T-helper 22 cell (primary cell): ENCODE measurements around the gene ETV4.
"Not testable (repeated sequence)": the region's sequence is repeated elsewhere in the genome, so short reads cannot be mapped to it uniquely, and the experiment has no call there.

ENCODE experiments used
- DNase-seq: peaks from one replicate; pipeline ENCODE4 v3.0.0-alpha.2; 2020; ENCODE audit warnings: low read depth

Gene ETV4

DNA sequence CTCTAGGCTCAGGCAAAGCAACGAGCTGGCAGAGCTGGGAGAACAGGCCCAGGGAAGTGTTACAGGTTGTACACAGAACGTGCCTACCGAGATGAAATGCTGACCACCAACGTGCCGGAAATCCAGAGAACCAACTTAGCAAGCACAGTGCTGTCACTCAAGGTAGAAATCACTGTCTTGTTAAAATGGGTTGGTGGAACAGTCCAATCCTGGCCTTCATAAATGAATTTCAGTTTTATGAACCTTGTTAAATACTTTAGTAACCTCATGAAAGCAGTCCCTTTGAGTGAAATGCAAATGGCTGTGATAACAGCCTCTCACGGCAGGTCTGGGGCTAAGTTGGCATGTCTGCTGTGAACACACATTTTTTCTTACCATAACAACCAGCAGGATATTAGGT is 29.0 kb downstream of the ETV4 start:
- DNase-seq, result no peak

DNA sequence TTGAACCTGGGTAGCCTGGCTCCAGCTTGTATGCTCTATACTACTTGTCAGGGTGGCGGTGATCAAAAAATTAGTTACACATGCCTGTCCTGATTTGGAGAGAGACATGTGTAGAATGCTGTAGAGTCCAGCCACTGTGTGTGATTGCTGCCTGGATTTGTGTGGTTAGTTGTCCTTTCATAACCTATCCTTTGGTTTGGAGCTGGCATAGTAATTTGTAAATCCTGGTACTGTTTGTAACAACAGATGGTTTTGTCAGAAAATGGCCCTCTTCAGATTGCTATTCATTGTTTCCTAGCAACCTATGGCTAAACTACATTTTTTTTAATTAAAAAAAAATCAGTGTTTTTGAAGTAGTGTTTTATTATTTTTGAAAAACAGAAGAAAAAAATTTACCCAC is 30.5 kb downstream of the ETV4 start:
- no peak for DNase-seq

DNA sequence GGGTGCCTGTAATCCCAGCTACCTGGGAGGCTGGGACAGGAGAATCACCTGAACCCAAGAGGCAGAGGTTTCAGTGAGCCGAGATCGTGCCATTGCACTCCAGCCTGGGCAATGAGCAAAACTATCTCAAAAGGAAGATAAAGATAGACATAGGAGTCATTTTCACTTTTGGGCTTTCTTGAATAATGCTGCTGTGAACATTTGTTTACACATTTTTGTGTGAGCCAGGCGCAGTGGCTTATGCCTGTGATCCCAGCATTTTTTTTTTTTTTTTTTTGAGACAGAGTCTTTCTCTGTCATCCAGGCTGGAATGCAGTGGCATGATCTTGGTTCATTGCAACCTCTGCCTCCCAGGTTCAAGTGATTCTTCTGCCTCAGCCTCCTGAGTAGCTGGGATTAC is 34.9 kb downstream of the ETV4 start:
- not testable (repeated sequence) for DNase-seq

DNA sequence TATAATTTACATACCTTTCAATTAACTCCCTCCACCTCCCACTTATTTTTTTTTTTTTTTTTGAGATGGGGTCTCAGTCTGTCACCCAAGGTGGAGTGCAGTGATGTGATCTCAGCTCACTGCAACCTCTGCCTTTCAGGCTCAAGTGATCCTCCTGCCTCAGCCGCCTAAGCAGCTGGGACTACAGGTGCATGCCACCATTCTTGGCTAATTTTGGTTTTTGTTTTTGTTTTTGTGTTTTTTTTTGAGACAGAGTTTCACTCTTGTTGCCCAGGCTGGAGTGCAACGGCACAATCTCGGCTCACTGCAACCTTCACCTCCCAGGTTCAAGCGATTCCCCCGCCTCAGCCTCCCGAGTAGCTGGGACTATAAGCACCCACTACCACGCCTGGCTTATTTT is 36.7 kb downstream of the ETV4 start:
- not testable (repeated sequence) for DNase-seq

DNA sequence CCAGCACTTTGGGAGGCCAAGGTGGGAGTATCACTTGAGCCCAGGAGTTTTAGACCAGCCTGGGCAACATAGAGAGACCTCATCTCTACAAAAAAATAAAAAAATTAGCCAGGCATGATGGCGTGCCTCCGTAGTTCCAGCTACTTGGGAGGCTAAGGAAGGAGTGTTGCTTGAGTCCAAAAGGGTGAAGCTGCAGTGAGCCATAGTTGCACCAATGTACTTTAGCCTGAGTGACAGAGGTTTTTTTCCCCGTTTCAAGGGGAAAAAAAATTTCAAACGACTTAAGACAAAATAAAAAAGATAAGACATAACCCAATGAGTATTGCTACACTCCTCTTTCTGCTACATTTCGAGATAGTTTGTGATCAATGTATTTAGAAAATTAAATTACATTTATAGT is 55.5 kb downstream of the ETV4 start:
- DNase-seq, result no peak

DNA sequence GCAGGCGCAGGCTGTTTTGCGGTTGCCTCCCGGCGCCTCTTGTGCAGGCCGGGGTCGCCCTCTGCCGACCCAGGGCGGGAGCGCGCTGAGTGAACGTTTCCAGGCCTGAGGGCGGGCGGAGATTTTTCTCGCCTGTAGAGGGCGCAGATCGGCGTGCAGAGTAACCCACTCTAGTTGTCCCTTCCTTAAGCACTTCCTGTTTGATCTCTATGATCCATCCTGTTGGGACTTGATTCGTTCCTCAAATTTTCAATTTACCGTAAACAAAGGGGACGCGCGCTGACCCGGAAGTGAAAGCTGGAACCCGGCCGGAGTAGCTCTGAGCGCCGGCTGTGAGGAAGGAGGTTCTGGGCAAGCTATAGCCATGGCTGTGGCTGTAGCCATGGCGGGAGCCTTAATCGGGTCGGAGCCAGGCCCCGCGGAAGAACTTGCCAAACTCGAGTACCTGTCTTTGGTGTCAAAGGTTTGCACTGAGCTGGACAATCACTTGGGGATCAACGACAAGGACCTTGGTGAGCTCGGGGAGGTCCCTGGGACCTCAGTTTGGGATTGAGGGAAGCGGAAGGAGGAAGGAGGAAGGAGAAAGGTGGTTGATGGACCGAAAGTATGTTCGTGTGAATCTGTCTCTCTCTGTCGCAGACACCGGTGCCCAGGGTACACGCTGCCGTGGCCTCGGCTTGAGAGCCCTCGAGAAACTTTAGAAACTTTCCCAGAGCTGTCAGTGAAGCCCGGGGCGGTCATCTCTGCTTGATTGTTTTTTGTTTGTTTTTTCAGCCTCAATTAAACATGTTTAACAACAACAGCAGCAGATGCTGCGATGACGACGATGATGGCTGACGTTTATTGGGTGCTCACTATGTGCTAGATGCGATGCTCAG is 62.2 kb downstream of the ETV4 start, which contains the start of gene DHX8:
TSS of gene DHX8 (plus strand) at position 302 of the 878 bp plus-strand sequence. CDS start at position 365, 63 bp downstream.
- DNase-seq, result peak; percentile 94

DNA sequence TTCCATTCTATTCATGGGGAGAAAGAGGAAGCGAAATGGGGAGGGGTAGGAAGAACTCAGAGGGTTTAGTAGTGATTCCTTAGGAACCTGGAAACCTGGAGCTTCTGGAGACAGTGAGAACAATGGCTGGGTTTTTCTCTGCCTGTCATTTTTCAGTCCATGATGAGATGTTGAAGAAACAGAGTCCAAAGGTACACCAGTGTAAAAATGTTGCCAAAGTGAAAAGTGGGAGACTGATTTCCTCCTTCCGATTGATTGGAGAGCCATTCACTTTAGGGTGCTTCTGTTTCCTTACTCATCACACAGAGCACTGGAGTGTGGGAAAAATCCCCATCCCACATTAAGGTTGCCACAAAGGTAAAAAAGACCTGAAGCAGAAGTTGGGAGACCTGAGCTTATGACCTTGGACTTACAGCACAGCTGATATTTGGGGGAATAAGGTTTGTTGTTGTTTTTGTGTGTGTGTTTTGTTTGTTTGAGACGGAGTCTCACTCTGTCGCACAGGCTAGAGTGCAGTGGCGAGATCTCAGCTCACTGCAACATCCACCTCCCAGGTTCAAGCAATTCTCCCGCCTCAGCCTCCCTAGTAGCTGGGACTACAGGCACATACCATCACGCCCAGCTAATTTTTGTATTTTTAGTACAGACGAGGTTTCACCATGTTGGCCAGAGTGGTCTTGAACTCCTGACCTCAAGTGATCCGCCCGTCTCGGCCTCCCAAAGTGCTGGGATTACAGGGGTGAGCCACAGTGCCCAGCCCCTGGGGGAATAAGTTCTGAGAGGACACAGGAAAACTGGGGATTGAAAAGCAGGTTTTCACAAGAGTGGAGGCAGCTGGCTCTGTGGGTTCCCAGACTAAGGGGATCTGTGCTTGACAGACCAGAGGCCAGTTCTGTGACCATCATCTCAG is 63.8 kb downstream of the ETV4 start:
- DNase-seq, result no peak

DNA sequence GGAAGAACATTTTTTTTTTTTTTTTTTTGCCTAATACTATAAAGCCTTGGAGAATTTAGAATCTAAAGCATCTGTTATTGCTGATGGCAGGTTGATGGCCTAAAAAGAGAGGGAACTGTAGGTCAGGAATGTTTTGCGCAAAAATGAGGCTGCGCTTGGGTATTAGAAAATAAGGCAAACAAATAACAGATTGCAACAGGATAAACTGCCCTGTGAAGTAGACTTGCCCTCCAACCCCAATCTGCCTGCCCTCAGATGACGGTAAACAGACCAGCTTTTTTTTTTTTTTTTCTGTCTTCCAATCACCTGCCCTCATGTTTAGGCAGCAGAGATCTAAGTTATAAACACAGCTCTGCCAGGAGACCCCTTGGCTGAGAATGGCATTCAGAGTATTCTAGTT is 66.2 kb downstream of the ETV4 start:
- no peak for DNase-seq
